Urinary bladder (tissue), 4 donors: Measurements from ENCODE around the gene KLRC1. TPM values are rescaled to one million over a fixed set of nuclear protein-coding genes. Genes with fewer than 3 reads are reported as not detected.
"Not testable (repeated sequence)": the region's sequence is repeated elsewhere in the genome, so short reads cannot be mapped to it uniquely, and the experiment has no call there.

Experiments used
- DNase-seq: peaks from one replicate; pipeline ENCODE4 v3.0.0-alpha.2; 2015; ENCODE audit errors: extremely low spot score
- H3K27ac ChIP-seq: one replicate; pipeline ENCODE4 v1.5.1; 2013; ENCODE audit warnings: low read depth, mild to moderate bottlenecking, moderate library complexity
- H3K36me3 ChIP-seq: one replicate; pipeline ENCODE4 v1.6.1; 2013; ENCODE audit warnings: mild to moderate bottlenecking, moderate library complexity; ENCODE audit not compliant: insufficient read depth
- H3K4me1 ChIP-seq: one replicate; pipeline ENCODE4 v1.6.1; 2013; ENCODE audit warnings: mild to moderate bottlenecking, moderate library complexity; ENCODE audit not compliant: insufficient read depth
- H3K4me3 ChIP-seq: one replicate; pipeline ENCODE4 v1.5.1; 2013; ENCODE audit warnings: low read depth, low read length
- WGBS: extraction: QIAGEN DNeasy Blood & Tissue Kit; methylation state at CpG from one replicate; pipeline ENCODE4 v1.1.7; 2013; 5-methylcytosine and 5-hydroxymethylcytosine counted together
- polyA plus RNA-seq: library from polyadenylated mRNA; stranded (reverse); fragments of 200-250 nt; gene quantifications from one replicate; pipeline ENCODE4 v1.2.3, GENCODE V29; 2013
- total RNA-seq: library from RNA; depleted of rRNA; stranded (reverse); fragments of >200 nt; gene quantifications from one replicate; pipeline ENCODE4 v1.2.3, GENCODE V29; 2014
- donor health status: healthy with polysubstance abuse.
- donor health status: healthy.

KLRC1 gene
- total RNA-seq (2.4 TPM), polyA plus RNA-seq (0.82 TPM)

DNA sequence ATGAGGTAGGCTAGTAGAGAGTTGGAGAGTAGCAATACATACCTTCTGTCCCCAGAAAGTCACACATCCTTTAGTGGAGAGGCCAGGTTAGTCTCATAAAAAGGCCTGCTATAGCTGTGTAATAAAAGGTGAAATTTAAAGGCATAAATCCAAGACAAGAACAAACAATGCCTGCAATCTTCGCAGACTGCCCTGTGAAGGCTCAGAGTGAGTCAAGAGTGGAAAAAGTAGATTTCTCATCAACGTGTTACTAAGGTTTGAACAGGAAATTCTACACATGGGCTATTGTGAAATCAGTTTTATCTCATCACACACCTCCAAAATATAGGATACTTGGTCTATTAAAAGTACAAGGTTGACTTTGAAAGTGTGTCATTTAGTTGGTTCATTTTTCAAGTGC lies at the start of gene KLRC1:
Gene KLRC1, minus strand, starts transcription at position 222 of the 400 bp plus-strand sequence. CDS start 2,221 bp downstream, outside the sequence.
- 52% methylated on average over 2 of the region's 2 CpGs for WGBS
- Histone ChIP-seq H3K36me3 (no peaks in the 10 kb centered on the region), H3K4me1 (no peaks in the 10 kb centered on the region), H3K4me3 (no peak within 1 kb of the TSS), H3K27ac (no peak within 1 kb of the TSS)
- no peak for DNase-seq

DNA sequence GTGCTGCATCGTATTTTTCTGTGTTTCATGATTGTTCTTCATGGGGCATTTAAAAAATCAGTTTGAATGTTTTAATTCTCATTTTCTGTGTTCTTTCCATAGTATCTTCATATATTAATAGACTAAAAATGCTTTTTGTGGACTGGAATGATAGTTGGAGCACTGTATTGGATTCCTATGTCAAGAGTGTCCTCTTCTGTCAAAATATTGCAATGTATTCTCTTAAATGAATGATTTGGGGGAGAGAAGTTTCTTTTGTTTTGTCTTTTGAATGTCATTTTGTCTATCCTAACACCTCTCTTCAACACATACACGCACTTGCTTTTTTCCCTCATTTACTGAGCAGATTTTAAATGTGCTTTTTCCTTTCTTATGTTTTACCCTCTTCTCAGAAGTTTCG lies 47.9 kb upstream of the KLRC1 start:
- Histone ChIP-seq H3K36me3 (no peaks in the 10 kb centered on the region), H3K27ac (no peak overlapping the region), H3K4me1 (no peaks in the 10 kb centered on the region), H3K4me3 (no peak overlapping the region)
- DNase-seq: no peak
- 56% methylated on average over 3 of the region's 3 CpGs for WGBS

GRCh38 chr12:10498042-10498441 lies 44.9 kb upstream of the KLRC1 start:
- Histone ChIP-seq H3K27ac (no peak overlapping the region), H3K4me3 (no peak overlapping the region), H3K36me3 (no peaks in the 10 kb centered on the region), H3K4me1 (no peaks in the 10 kb centered on the region)
- DNase-seq: no peak
- 40% methylated on average over 1 of the region's 1 CpG for WGBS

DNA sequence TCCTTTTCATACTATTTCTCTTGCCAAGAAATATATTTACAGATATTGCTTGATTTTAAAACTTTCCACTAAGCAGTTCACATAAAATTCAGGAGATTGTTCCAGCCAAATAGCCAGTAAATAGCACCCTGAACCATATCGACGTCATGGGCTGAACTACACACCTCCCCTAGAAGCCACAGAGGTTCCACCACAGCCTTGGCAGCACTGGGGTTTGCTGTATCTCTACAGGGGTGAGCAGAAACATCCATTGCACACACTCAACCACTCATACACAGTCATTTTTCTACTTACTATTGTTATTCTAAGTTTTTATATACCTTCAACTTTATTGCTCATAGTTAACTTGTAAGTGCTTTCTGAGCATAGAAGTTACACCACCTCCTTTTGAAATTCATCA lies 44.4 kb upstream of the KLRC1 start:
- H3K36me3 ChIP-seq: no peaks in the 10 kb centered on the region
- WGBS: 35% methylated on average over 2 of the region's 2 CpGs
- no peak overlapping the region for H3K27ac ChIP-seq
- no peak overlapping the region for H3K4me3 ChIP-seq
- no peaks in the 10 kb centered on the region for H3K4me1 ChIP-seq
- DNase-seq: no peak

- Histone ChIP-seq H3K27ac (no peak overlapping the region), H3K4me3 (no peak overlapping the region), H3K4me1 (no peaks in the 10 kb centered on the region), H3K36me3 (no peaks in the 10 kb centered on the region)
- no peak for DNase-seq
- 67% methylated on average over 4 of the region's 4 CpGs for WGBS
Observed at GRCh38 chr12:10491766-10492165, 38.6 kb upstream of the KLRC1 start.

- WGBS: 92% methylated on average over 2 of the region's 2 CpGs
- not testable (repeated sequence) for H3K36me3 ChIP-seq, H3K4me1 ChIP-seq, H3K27ac ChIP-seq, H3K4me3 ChIP-seq, DNase-seq
Observed at GRCh38 chr12:10487328-10487727, 34.2 kb upstream of the KLRC1 start.

GRCh38 chr12:10481901-10482300 lies 28.7 kb upstream of the KLRC1 start:
- not testable (repeated sequence) for DNase-seq

GRCh38 chr12:10472808-10473207 lies 19.6 kb upstream of the KLRC1 start:
- H3K27ac ChIP-seq, H3K36me3 ChIP-seq, H3K4me1 ChIP-seq, DNase-seq, H3K4me3 ChIP-seq: not testable (repeated sequence)
- 90% methylated on average over 5 of the region's 5 CpGs for WGBS

More at GRCh38 chr12:10481901-10482300, 28.7 kb upstream of the KLRC1 start:
- not testable (repeated sequence) for H3K4me1 ChIP-seq, H3K4me3 ChIP-seq, H3K36me3 ChIP-seq, H3K27ac ChIP-seq
- WGBS: 57% methylated on average over 2 of the region's 2 CpGs

DNA sequence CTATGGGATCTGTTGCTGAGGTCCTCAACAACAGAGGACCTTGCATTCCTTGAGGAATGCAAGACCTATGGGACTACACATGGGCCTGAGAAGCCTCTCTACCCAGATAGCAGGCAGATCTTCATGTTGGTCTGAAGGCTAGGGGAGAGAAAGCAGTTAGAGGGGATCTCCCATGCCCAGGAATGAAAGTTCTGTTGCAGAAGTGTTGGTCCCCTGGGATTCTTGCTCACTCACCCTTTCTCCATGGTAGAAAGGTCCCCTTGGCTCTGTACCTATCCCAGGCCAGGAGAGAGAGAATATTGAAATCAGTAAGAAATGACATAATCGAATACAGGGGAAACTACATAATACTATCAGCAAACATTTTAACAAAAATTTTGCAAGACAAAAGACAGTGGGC lies 16.5 kb upstream of the KLRC1 start:
- DNase-seq: no peak
- Histone ChIP-seq H3K4me1 (no peaks in the 10 kb centered on the region), H3K27ac (no peak overlapping the region), H3K36me3 (no peaks in the 10 kb centered on the region), H3K4me3 (no peak overlapping the region)
- 82% methylated on average over 1 of the region's 1 CpG for WGBS

DNA sequence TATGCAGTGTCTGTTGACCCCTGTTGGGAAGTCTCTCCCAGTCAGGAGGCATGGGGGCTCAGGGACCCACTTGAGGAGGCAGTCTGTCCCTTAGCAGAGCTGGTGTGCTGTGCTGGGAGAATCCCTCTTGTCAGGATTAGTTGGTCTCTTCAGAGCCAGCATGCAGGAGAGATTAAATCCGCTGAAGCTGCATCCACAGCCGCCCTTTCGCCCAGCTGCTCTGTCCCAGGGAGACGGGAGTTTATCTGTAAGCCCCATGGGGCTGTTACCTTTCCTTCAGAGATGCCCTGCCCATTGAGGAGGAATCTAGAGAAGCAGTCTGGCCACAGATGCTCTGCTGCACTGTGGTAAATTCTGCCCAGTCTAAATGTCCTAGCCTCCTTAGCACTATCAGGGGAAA lies 13.1 kb upstream of the KLRC1 start:
- Histone ChIP-seq H3K4me1 (no peaks in the 10 kb centered on the region), H3K36me3 (no peaks in the 10 kb centered on the region), H3K4me3 (no peak overlapping the region), H3K27ac (no peak overlapping the region)
- no peak for DNase-seq
- 83% methylated on average over 4 of the region's 4 CpGs for WGBS

- no peak overlapping the region for H3K4me3 ChIP-seq
- H3K27ac ChIP-seq: no peak overlapping the region
- no peaks in the 10 kb centered on the region for H3K4me1 ChIP-seq
- no peak for DNase-seq
- whole genome bisulfite sequencing: 88% methylated on average over 3 of the region's 3 CpGs
- H3K36me3 ChIP-seq: no peaks in the 10 kb centered on the region
Observed at GRCh38 chr12:10457760-10458159, 4.6 kb upstream of the KLRC1 start.

DNA sequence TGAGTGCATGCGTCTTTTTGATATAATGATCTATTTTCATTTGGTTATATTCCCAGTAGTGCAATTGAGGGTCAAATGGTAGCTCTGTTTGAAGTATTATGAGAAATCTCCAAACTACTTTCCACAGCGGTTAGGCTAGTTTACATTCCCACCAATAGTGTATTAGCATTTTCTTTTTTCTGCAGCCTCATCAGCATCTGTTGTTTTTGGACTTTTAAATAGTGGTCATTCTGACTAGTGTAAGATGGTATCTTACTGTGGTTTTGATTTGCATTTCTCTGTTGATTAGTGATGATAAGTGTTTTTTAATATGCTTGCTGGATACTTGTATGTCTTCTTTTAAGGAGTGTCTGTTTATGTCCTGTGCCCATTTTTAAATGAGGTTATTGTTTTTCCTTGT lies 3.7 kb upstream of the KLRC1 start:
- no peak overlapping the region for H3K27ac ChIP-seq
- DNase-seq: no peak
- 94% methylated on average over 2 of the region's 2 CpGs for WGBS
- H3K4me3 ChIP-seq: no peak overlapping the region
- no peaks in the 10 kb centered on the region for H3K36me3 ChIP-seq
- H3K4me1 ChIP-seq: no peaks in the 10 kb centered on the region

DNA sequence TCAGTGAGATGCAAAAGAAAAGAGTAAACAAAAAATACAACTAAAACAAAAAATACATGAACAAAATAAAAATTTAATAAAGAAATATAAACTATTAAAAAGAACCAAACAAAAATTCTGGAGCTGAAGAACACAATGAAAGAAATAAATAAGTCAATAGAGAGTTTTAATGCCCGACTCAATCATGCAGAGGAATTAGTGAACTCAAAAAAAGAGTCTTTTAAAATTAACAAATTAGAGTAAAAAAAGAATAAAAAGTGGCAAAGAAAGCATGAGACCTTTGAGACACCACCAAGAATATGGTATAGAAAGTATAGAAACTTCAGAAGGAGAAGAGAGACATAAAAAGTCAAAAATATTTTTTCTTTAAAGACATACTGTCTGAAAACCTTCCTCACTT lies 2.6 kb upstream of the KLRC1 start:
- no peak for DNase-seq
- Histone ChIP-seq H3K4me1 (no peaks in the 10 kb centered on the region), H3K27ac (no peak overlapping the region), H3K4me3 (no peak overlapping the region), H3K36me3 (no peaks in the 10 kb centered on the region)
- WGBS: 89% methylated on average over 1 of the region's 1 CpG

DNA sequence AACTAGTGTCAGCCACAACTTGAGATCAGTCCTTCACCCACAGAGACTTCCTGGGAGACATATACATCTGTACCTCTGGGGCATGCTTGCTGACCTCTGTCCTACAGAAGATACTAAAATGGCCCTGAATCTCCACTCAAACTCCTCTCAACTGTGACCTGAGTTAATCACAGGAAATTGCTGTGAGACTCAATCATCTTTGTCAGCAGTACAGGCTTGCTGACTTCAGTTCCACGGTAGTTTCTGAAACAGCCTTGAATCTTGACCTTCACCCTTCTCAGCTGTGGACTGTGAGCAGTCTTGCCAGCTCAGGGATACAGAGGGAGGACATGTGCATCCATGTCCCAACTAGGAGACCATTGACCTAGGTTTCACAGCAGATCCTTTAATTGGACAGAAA lies 1.4 kb upstream of the KLRC1 start:
- no peaks in the 10 kb centered on the region for H3K4me1 ChIP-seq
- WGBS: 79% methylated on average over 1 of the region's 1 CpG
- no peak for DNase-seq
- H3K4me3 ChIP-seq: no peak overlapping the region
- no peak overlapping the region for H3K27ac ChIP-seq
- H3K36me3 ChIP-seq: no peaks in the 10 kb centered on the region

DNA sequence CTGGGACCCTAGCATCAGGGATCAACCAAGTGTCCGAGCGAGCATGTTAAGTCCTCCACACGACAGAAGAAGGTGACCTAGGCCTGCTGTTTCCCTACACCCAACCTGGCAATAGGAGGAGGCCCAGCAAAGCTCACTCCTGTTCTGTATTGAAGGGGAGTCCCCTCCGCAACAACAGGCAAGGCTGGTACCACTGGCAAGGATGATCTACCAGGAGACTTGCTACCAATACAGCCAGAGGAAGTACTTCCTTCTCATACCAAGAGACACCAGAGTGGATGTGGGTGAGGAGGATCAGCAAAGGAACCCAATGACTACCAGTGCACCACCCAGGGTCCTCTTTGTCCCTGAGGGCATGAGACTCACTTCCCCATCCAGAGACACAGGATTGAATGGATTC lies 4.9 kb downstream of the KLRC1 start:
- Histone ChIP-seq H3K36me3 (no peaks in the 10 kb centered on the region), H3K27ac (no peak overlapping the region), H3K4me1 (no peaks in the 10 kb centered on the region), H3K4me3 (no peak overlapping the region)
- no peak for DNase-seq
- 90% methylated on average over 4 of the region's 4 CpGs for WGBS
